Measurements from ENCODE around the gene ZNF521. TPM values are rescaled to one million over a fixed set of nuclear protein-coding genes. Genes with fewer than 3 reads are reported as not detected.

Gene ZNF521
- total RNA-seq, 1 donor from 2014 or later, result 75.1 TPM

DNA sequence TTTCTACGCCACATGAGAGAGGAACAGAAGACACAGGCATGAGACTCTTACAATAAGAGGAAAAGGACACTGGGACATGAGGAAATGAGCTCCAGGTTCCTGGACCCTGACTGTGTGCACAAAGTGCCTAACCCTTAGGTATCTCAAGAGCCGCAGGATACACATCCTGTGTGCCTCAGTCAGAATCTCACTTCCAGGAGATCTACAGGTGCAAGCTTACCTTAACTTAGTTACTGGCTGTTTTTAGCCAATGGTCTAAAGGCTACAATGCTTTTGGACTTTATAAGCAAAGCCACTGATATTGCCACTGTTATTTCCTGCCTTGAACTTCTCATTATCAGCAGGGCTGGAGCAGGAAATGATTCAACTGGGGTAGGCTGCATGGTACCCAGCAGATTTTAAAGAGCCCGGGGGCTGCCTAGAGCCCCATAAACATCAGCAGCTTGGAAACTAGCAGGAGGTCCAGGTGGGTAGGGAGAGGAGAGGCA, 254.4 kb downstream of the ZNF521 start:
- H3K4me3 Mint-ChIP-seq, result no peak overlapping the region

DNA sequence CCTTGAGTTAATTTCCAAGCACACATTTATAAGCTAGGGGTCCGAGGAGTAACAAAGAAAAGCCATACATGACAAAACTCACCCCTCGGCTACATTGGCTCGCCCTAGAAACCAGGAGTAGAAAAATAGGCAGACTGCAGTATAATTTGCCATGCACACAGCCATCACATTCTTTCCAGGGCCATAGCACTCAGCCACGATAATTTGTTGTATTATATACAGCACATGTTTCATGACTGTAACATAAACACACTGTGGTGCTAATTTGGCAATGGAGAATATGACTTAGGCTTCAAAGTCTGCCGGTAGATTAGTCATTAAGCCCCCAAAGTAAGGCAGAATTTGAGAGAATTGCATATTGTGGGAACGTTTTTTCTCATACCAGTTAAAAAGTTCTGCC, 254.9 kb downstream of the ZNF521 start:
- TF ChIP-seq, protein P1, sequence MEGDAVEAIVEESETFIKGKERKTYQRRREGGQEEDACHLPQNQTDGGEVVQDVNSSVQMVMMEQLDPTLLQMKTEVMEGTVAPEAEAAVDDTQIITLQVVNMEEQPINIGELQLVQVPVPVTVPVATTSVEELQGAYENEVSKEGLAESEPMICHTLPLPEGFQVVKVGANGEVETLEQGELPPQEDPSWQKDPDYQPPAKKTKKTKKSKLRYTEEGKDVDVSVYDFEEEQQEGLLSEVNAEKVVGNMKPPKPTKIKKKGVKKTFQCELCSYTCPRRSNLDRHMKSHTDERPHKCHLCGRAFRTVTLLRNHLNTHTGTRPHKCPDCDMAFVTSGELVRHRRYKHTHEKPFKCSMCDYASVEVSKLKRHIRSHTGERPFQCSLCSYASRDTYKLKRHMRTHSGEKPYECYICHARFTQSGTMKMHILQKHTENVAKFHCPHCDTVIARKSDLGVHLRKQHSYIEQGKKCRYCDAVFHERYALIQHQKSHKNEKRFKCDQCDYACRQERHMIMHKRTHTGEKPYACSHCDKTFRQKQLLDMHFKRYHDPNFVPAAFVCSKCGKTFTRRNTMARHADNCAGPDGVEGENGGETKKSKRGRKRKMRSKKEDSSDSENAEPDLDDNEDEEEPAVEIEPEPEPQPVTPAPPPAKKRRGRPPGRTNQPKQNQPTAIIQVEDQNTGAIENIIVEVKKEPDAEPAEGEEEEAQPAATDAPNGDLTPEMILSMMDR (conservative IDR thresholded peaks at IDR 0.05), result no peak
- Mint-ChIP-seq H3K4me1 (ENCODE audit: unreplicated experiment) (peaks cover 44% of the 10 kb centered on the region), H3K36me3 (no peaks in the 10 kb centered on the region), H3K4me3 (no peak overlapping the region), H3K27ac (no peak overlapping the region), H3K27me3 (no peaks in the 10 kb centered on the region), H3K9me3 (no peaks in the 10 kb centered on the region)
- DNase-seq (ENCODE audit: extremely low spot score, unreplicated experiment), result no peak

More for the DNA sequence above, 254.4 kb downstream of the ZNF521 start:
- no peaks in the 10 kb centered on the region for H3K36me3 Mint-ChIP-seq
- no peaks in the 10 kb centered on the region for H3K9me3 Mint-ChIP-seq
- H3K27me3 Mint-ChIP-seq, result no peaks in the 10 kb centered on the region
- no peak overlapping the region for H3K27ac Mint-ChIP-seq
- TF ChIP-seq, protein P1 (conservative IDR thresholded peaks at IDR 0.05), result no peak
- peaks cover 42% of the 10 kb centered on the region for H3K4me1 Mint-ChIP-seq (ENCODE audit: unreplicated experiment)
- DNase-seq (ENCODE audit: extremely low spot score, unreplicated experiment), result no peak

DNA sequence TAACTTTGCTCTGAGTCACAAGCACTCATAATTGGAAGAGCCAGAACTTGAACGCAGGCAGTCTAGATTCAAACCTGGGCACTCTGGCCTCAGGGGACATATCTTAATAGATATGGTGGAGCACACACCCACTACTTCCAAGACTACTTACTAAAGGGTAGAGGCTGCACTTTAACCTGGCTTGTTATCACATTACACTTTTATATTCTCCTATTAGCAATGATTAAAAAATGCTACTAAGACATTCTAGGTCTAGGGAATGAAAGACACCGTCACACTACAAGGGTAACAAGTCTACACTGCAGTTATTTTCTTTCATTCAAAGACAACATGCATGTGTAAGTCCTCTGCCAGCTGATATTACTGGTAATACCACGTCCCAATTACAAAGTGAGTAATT, 258.8 kb downstream of the ZNF521 start:
- no peak overlapping the region for H3K27ac Mint-ChIP-seq
- TF ChIP-seq, protein P1 (conservative IDR thresholded peaks at IDR 0.05), result no peak
- peaks cover 11% of the 10 kb centered on the region for H3K36me3 Mint-ChIP-seq
- no peak for DNase-seq (ENCODE audit: extremely low spot score, unreplicated experiment)
- H3K4me3 Mint-ChIP-seq, result no peak overlapping the region
- H3K27me3 Mint-ChIP-seq, result no peaks in the 10 kb centered on the region
- peaks cover 29% of the 10 kb centered on the region for H3K4me1 Mint-ChIP-seq (ENCODE audit: unreplicated experiment)
- no peaks in the 10 kb centered on the region for H3K9me3 Mint-ChIP-seq

DNA sequence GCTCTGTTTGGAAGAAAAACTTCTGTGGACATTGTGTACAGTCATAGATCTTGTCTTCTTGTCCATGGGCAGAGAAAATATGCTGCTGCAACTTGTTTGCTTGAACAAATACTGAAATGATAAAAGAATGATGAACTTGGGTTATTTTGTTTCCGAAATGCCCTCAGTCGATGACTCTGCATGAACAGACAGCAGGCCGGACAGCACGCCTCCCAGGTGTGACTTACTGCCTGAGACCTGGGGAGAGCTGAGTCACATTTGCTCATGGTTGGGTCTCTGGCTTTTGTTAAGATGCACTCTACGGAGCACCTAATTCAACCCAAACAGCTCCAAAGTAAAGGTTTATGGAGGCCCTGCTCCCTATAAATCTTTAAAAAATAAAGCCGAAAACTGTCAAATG, 262.5 kb downstream of the ZNF521 start:
- no peak for DNase-seq (ENCODE audit: extremely low spot score, unreplicated experiment)
- peaks cover 18% of the 10 kb centered on the region for H3K36me3 Mint-ChIP-seq

GRCh38 chr18:25086876-25087275, 265.1 kb downstream of the ZNF521 start:
- Mint-ChIP-seq H3K4me3 (no peak overlapping the region), H3K9me3 (no peaks in the 10 kb centered on the region), H3K36me3 (peaks cover 18% of the 10 kb centered on the region), H3K27me3 (no peaks in the 10 kb centered on the region), H3K27ac (no peak overlapping the region), H3K4me1 (ENCODE audit: unreplicated experiment) (peaks cover 11% of the 10 kb centered on the region)
- DNase-seq (ENCODE audit: extremely low spot score, unreplicated experiment), result no peak
- TF ChIP-seq, protein P1 (conservative IDR thresholded peaks at IDR 0.05), result no peak

More for the DNA sequence above, 262.5 kb downstream of the ZNF521 start:
- Mint-ChIP-seq H3K27ac (no peak overlapping the region), H3K27me3 (no peaks in the 10 kb centered on the region), H3K4me1 (ENCODE audit: unreplicated experiment) (peaks cover 16% of the 10 kb centered on the region), H3K4me3 (no peak overlapping the region), H3K9me3 (no peaks in the 10 kb centered on the region)
- TF ChIP-seq, protein P1 (conservative IDR thresholded peaks at IDR 0.05), result no peak

GRCh38 chr18:25081001-25081400, 271.0 kb downstream of the ZNF521 start:
- peaks cover 9% of the 10 kb centered on the region for H3K27me3 Mint-ChIP-seq
- no peak overlapping the region for H3K4me3 Mint-ChIP-seq
- DNase-seq (ENCODE audit: extremely low spot score, unreplicated experiment), result no peak
- H3K36me3 Mint-ChIP-seq, result peaks cover 4% of the 10 kb centered on the region
- H3K4me1 Mint-ChIP-seq (ENCODE audit: unreplicated experiment), result peaks cover 42% of the 10 kb centered on the region
- TF ChIP-seq, protein P1 (conservative IDR thresholded peaks at IDR 0.05), result no peak
- H3K9me3 Mint-ChIP-seq, result no peaks in the 10 kb centered on the region
- no peak overlapping the region for H3K27ac Mint-ChIP-seq
